CMK (cell line): Measurements from ENCODE around the gene RNF19B.
"Not testable (repeated sequence)": the region's sequence is repeated elsewhere in the genome, so short reads cannot be mapped to it uniquely, and the experiment has no call there.

Experiments used
- DNase-seq: peaks from one replicate; pipeline ENCODE4 v3.0.0-alpha.2; 2010; ENCODE audit warnings: low read depth

Gene RNF19B

DNA sequence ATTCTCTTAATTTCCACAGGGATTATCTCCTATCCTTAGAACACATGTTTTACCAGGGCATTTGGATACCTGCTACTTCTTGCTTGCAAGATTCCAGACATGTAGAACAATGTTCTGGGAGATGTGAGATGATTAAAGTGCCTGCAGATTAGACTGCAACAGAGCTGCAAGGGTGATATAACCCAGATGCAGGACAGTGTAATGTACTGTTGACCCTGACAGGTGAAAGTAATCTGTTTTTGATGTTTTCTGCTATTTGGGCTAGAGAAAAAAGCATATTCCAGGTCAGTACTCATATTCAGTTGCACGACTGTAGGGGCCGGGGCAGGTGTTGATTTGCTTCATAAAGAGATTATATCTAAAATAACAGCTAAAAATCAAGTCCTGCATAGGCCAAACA, 36.3 kb downstream of the RNF19B start:
- no peak for DNase-seq

DNA sequence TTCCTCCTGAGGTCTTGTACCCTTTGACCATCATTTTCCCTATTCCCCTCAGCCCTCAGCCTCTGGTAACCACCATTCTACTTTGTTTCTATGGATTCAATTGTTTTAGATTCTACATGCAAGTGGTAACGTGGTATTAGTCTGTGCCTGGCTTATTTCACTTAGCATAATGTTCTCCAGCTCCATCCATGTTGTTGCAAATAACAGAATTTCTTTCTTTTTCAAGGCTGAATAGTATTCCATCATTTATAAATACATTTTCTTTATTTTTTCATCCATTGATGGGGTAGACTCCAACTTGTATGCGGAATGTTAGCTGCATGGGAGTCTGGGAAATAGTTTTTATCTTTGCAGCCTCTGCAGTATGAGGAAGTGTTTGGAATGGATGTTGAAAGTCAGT, 37.2 kb downstream of the RNF19B start:
- DNase-seq = no peak

- no peak for DNase-seq
Measured at GRCh38 chr1:32926562-32926961, 38.0 kb downstream of the RNF19B start.

DNA sequence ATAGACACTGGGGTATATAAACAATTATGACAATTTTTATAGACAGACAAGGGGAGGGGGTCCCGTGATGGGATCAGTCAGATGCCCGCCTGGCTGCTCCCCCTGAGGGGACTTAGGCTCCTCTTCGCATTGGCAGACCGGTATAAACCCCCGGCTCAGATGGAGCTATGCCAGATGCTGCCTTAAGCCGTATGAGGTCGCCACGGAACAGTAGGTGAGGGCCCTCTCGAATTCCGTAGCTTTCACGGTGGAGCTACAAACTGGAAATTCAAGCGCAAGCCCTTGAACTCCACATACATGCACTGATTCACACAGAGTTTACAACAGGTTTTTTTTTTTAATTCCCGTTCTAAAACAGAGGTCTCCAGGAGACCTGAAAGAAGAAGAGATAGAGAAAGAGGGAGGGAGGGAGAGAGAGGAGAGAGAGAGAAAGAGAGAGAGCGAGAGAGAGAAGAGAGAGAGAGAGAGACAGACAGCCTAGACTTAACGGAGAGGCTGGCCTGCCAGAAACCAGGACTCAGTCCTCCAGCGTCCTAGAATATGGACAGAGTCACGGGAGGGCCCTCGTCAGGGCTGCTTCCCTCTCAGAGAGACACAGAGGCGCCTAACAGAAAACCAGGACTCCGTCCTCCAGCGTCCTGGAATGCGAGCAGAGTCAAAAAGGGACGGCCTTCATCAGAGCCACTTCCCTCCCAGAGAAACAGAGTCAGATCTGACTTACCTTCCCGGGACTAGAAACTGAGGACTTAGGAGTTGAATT, 39.0 kb downstream of the RNF19B start:
- DNase-seq = no peak

DNA sequence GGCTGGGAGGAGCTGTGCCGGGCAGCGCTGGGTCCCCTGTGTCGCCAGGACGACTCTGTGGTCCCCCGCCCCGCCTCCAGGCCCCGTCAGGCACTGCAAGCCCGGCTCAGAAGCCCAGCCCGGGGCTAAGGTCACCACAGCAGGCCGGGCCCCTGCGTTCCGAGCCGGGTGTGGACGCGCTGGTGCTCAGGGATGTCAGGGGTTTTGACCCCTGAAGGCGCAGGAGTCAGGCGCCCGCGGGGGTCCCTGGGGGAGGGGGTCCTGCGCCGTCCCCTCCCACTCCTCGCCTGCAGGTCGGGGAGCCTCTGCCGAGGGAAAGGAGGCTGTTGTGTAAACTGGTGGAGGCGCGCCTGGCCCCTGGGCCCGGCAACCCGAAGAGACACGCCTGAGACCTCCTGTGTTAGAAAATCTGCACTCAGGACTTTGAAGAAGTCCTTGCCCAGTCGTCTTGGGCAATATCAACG, 39.7 kb downstream of the RNF19B start:
- DNase-seq = no peak

- no peak for DNase-seq
Measured at GRCh38 chr1:32920833-32921232, 43.8 kb downstream of the RNF19B start.

GRCh38 chr1:32919811-32920733, 44.5 kb downstream of the RNF19B start:
- no peak for DNase-seq

DNA sequence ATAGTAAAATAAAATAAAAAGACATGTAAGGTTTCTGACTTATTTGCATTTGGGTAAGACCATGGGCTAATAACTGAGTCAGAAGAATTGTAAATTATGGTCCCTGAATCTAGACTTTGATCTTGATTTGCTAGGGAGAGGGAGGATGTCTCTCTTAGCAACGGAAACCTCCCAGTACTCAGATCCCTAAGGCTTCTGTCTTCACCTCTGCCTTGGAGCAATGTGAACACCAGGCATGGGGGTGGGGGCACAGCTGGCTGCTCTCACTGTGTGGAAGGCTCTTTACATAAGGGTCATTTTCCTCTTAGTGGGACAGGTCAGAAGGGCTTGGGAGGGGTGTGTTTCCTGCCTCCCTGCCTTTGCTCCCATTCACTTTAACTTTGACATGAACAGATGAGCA, 46.4 kb downstream of the RNF19B start:
- DNase-seq = no peak

- no peak for DNase-seq
Measured at GRCh38 chr1:32917521-32917920, 47.1 kb downstream of the RNF19B start.

DNA sequence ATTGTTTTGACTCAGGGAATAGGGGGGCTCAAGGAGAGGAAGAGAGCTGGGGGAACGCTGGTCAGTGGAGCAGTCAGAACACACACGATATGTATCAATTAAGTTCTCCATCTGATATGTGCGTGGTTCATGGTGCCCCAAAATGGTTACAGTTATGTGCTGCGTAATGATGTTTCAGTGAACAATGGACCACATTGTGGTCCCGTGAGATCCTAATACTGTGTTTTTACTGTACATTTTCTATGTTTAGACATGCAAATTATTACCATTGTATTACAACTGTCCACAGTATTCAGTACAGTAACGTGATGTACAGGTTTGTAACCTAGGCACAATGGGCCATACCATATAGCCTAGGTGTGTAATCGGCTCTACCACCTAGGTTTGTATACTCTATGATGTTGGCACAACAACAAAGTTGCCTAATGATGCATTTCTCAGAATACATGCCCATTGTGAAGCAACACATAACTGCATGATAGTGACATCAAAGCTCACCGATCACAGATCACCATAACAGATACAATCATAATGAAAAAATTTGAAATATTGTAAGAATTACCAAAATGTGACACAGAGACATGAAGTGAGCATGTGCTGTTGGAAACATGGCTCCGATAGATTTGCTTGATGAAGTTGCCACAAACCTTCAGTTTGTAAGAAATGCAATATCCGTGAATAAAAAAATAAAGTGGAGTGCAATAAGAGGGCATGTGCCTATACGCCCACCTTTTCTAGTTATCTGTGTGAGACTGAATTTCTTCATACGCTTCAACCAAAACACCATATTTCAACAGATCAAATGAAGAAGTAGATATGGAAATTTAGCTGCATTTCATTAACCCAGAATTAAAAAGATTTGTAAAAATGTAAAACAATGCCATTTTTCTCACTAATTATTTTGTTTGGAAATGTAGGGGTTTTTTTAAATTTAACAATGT, 48.6 kb downstream of the RNF19B start:
- no peak for DNase-seq

DNA sequence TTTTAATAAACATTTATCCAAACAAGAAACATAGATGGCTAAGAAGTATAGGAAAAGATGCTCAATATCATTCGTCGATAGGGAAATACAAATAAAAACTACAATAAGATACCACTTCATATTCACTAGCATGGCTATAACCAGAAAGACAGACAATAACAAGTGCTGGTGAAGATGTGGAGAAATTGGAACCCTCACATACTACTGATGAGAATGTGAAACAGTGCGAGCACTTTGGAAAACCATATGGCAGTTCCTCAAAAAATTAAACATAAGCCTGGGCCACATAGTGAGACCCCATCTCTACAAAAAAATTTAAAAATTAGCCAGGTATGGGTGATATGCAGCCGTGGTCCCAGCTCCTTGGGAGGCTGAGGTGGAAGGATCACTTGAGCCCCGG, 54.3 kb downstream of the RNF19B start:
- no peak for DNase-seq

DNA sequence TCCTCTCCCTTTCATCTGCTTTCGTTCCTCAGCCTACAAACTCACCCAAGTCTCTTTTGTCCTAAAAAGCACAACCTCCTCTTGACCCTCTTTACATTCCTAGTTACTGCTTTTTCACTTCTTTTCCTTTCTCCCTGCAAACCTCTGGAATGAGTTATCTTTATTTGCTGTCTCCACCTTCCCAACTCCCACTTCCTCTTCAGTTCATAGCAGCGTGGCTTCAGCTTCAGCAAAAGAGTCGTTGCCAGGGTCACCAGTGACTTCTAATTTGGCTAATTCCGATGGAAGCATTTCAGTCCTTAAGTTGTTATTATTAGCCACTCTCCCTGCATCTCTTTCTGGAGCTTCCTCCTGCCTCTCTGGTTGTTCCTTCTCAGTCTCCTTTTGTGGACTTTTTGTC, 57.2 kb downstream of the RNF19B start:
- DNase-seq = no peak

DNA sequence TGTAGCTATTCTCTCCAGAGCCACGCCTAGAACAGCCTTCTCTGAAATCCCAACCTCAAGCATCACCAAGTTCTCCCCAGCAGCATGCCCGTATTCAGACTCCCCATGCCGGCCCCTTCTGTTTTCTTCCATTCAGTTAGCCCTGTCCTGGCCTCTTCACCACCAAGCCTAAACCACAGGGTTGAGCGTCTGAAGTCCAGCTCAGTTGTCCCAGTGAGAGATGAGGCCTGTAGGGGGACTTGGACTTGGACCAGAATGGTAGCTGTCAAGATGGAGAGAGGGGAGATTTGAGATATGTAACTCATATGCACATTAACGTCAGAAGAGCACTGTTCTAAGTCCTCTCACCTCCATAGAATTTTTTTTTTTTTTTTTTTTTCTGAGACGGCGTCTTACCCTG, 58.0 kb downstream of the RNF19B start:
- DNase-seq = no peak

DNA sequence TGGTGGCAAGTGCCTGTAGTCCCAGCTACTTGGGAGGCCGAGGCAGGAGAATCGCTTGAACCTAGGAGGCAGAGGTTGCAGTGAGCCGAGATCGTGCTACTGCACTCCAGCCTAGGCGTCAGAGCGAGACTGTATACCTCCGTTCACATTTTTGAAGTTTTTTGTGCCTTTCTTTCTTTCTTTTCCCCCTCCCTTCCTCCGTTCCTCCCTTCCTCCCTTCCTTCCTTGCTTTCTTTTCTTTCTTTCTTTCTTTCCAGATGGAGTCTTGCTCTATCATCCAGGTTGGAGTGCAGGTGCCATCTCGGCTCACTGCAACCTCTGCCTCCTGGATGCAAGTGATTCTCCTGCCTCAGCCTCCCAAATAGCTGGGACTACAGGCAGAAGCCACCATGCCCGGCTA, 59.0 kb downstream of the RNF19B start:
- not testable (repeated sequence) for DNase-seq

- no peak for DNase-seq
Measured at GRCh38 chr1:32904797-32905196, 59.8 kb downstream of the RNF19B start.

DNA sequence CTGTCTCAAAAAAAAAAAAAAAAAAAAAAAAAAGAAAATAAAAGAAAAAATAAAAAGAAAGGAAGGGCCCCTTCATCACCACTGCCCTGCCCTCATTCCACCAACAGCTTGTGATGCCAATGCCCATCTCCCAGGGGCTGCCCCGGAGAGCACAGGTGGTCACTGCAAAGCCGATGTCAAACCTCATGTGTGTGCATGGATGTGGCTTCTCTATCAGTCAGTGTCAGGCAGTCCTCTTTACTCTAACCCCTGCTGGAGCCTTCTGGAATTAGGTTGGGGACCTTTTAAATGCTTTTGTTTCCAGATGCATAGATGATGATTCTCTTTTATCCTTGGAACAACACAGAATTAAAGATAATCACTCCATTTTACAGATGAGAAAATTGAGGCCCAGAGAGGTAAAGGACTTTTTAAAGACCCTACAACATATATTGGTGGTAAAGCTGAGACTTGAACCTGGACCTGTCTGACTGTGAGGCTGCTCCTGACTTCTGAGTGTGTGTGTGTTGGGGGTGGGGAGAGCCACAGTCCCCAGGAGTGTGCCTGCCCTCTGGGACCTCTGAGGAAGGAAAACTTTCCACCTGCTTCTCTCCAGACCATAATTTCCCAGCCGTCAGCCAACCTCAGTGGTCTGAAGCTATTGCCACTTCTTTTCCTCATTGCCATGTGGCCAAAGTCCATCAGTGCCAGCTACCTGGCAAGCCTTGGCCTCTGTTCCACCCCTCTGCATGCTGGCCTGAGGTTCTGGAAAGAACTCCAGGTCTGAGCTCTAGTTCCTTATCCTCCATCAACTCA, 60.4 kb downstream of the RNF19B start:
- no peak for DNase-seq

DNA sequence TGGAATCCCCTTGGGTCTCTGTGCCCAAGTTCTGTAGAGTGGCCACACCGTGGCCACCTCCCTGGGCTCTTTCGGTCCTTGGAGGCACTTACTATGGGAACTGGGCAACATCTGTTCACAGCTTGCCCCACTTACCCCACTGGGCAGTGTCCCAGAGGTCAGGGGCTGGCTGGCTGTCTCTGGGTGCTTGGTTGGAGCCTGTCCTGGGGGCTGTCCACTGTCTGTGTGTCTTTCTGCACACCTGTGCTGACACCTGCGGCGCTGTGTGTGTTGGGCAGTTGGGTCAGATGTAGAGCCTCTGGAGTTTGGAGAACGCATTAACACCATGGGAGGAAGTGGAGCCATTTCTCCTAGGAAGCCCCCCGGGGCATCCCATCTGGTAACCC, 62.1 kb downstream of the RNF19B start:
- DNase-seq = no peak

- DNase-seq = no peak
Measured at GRCh38 chr1:32901823-32902534, 62.6 kb downstream of the RNF19B start.

GRCh38 chr1:32900956-32901822, 63.4 kb downstream of the RNF19B start, which contains the start of gene TMEM54:
Gene TMEM54, minus strand, starts transcription at chr1:32901389. Its CDS starts 151 bp downstream, at chr1:32901238.
- no peak for DNase-seq
